SW 1271 (cell line): ENCODE measurements around the gene NR2C2AP.
A peak's percentile ranks its signal among the peaks of the same experiment; 100 is the strongest.

Experiments used
- DNase-seq, 2 experiments: peaks; one replicate each; lab custom pipeline; 2025; lab: John Stamatoyannopoulos, UW

The NR2C2AP gene

GRCh38 chr19:19214892-19215291, 11.7 kb upstream of the NR2C2AP start:
- no peak for DNase-seq

GRCh38 chr19:19214159-19214490, 10.9 kb upstream of the NR2C2AP start:
- DNase-seq: no peak

GRCh38 chr19:19213426-19214158, 10.4 kb upstream of the NR2C2AP start:
- DNase-seq: no peak

- no peak for DNase-seq
Measured at GRCh38 chr19:19212916-19213315, 9.7 kb upstream of the NR2C2AP start.

GRCh38 chr19:19211499-19212420, 8.5 kb upstream of the NR2C2AP start, which contains the start of gene NCAN:
TSS of gene NCAN (plus strand) at chr19:19211958. CDS start at chr19:19216954, 4,996 bp downstream.
- no peak for DNase-seq

- DNase-seq: no peak
Measured at GRCh38 chr19:19209372-19209771, 6.2 kb upstream of the NR2C2AP start.

GRCh38 chr19:19207637-19208572, 4.7 kb upstream of the NR2C2AP start:
- no peak for DNase-seq

GRCh38 chr19:19206938-19207337, 3.7 kb upstream of the NR2C2AP start:
- DNase-seq: no peak

GRCh38 chr19:19205416-19206410, 2.5 kb upstream of the NR2C2AP start:
- no peak for DNase-seq

GRCh38 chr19:19204181-19204580, 967 bp upstream of the NR2C2AP start:
- DNase-seq: no peak

GRCh38 chr19:19202707-19203011, 555 bp downstream of the NR2C2AP start:
- DNase-seq: no peak

- no peak for DNase-seq
Measured at GRCh38 chr19:19201697-19202630, 1.2 kb downstream of the NR2C2AP start.

- no peak for DNase-seq
Measured at GRCh38 chr19:19193926-19194325, 9.3 kb downstream of the NR2C2AP start.

GRCh38 chr19:19192910-19193423, 10.2 kb downstream of the NR2C2AP start:
- DNase-seq: peak in 1 of 2 experiments; percentile 50

GRCh38 chr19:19192078-19192882, 10.9 kb downstream of the NR2C2AP start, which contains the start of the genes BORCS8 and RFXANK:
TSS of gene BORCS8 (minus strand) at chr19:19192152. CDS start at chr19:19192117, 35 bp downstream.
TSS of gene RFXANK (plus strand) at chr19:19192258. CDS start at chr19:19193947, 1,689 bp downstream.
- peak; percentile 97 to 99 for DNase-seq

- no peak for DNase-seq
Measured at GRCh38 chr19:19191768-19192077, 11.5 kb downstream of the NR2C2AP start.

GRCh38 chr19:19186742-19187141, 16.5 kb downstream of the NR2C2AP start:
- no peak for DNase-seq

GRCh38 chr19:19185853-19186740, 17.1 kb downstream of the NR2C2AP start:
- no peak for DNase-seq
